DOHH2 (cell line): Measurements from ENCODE around the gene XKR8.

ENCODE experiments used
- H3F3A ChIP-seq: fragments of 200-600 bp; sonication (generic), shearing (Covaris generic); 2 replicates; pipeline ENCODE4 v1.6.0; 2016; ENCODE audit warnings: antibody characterized with exemption, mild to moderate bottlenecking; ENCODE audit not compliant: control insufficient read depth, insufficient read depth
- H3K27ac ChIP-seq: fragments of 200-600 bp; sonication (generic); 2 replicates; pipeline ENCODE4 v1.5.1; 2014; ENCODE audit warnings: low read depth, mild to moderate bottlenecking, low read length, moderate library complexity
- H3K27me3 ChIP-seq: fragments of 200-600 bp; sonication (generic); 2 replicates; pipeline ENCODE4 v1.6.1; 2014; ENCODE audit warnings: mild to moderate bottlenecking, low read length, mixed read lengths; ENCODE audit not compliant: control insufficient read depth
- H3K36me3 ChIP-seq: fragments of 200-600 bp; sonication (generic); 2 replicates; pipeline ENCODE4 v1.6.1; 2014; ENCODE audit warnings: mild to moderate bottlenecking, low read length, moderate library complexity, mixed read lengths; ENCODE audit not compliant: control insufficient read depth
- H3K4me1 ChIP-seq: fragments of 200-600 bp; sonication (generic); 2 replicates; pipeline ENCODE4 v1.6.1; 2014; ENCODE audit warnings: mild to moderate bottlenecking, low read length, mixed read lengths; ENCODE audit not compliant: control insufficient read depth
- H3K4me2 ChIP-seq: fragments of 200-600 bp; sonication (generic); 2 replicates; pipeline ENCODE4 v1.6.0; 2014; ENCODE audit warnings: mild to moderate bottlenecking, low read length, moderate library complexity
- H3K4me3 ChIP-seq: fragments of 200-600 bp; sonication (generic); 2 replicates; pipeline ENCODE4 v1.5.1; 2014; ENCODE audit warnings: mild to moderate bottlenecking, low read length, mixed read lengths
- H3K79me2 ChIP-seq: fragments of 200-600 bp; sonication (generic); 2 replicates; pipeline ENCODE4 v1.6.1; 2014; ENCODE audit warnings: mild to moderate bottlenecking, low read length, mixed read lengths; ENCODE audit not compliant: control insufficient read depth
- H3K9me2 ChIP-seq: fragments of 200-600 bp; sonication (generic); replicated peaks from 2 replicates; pipeline ENCODE4 v1.6.1; 2014; ENCODE audit warnings: mild to moderate bottlenecking, low read length, mixed read lengths; ENCODE audit not compliant: control insufficient read depth
- H3K9me3 ChIP-seq: fragments of 200-600 bp; sonication (generic); 2 replicates; pipeline ENCODE4 v1.6.1; 2014; ENCODE audit warnings: antibody characterized with exemption, low read length, mixed read lengths; ENCODE audit not compliant: control insufficient read depth, insufficient read depth
- H4K20me1 ChIP-seq: fragments of 200-600 bp; sonication (generic); 2 replicates; pipeline ENCODE4 v1.6.0; 2014; ENCODE audit warnings: low read depth, mild to moderate bottlenecking, antibody characterized with exemption, low read length, moderate library complexity; ENCODE audit not compliant: control insufficient read depth, insufficient read depth
- CTCF ChIP-seq: fragments of 200-600 bp; sonication (generic); IDR thresholded peaks from one replicate; pipeline ENCODE4 v1.5.1; 2014; ENCODE audit warnings: antibody characterized with exemption, mild to moderate bottlenecking, low read depth, low read length; ENCODE audit not compliant: poor library complexity, severe bottlenecking
- EZH2phosphoT487 ChIP-seq: fragments of 200-600 bp; sonication (generic); IDR thresholded peaks from 2 replicates; pipeline ENCODE4 v1.6.1; 2017; ENCODE audit warnings: borderline replicate concordance, mild to moderate bottlenecking, antibody characterized with exemption, low read length, moderate library complexity, mixed read lengths

The XKR8 gene

GRCh38 chr1:27979859-27980201 is 20.1 kb downstream of the XKR8 start:
- no peak overlapping the region for H3K27ac ChIP-seq
- H3K36me3 ChIP-seq = peaks cover 12% of the 10 kb centered on the region
- H3K4me1 ChIP-seq = no peaks in the 10 kb centered on the region
- H4K20me1 ChIP-seq = no peaks in the 10 kb centered on the region
- no peak overlapping the region for H3K4me2 ChIP-seq
- H3K27me3 ChIP-seq = no peaks in the 10 kb centered on the region
- no peaks in the 10 kb centered on the region for H3K79me2 ChIP-seq
- peak; percentile 3 for TF ChIP-seq CTCF
- no peak for TF ChIP-seq EZH2phosphoT487
- H3K4me3 ChIP-seq = no peak overlapping the region
- H3F3A ChIP-seq = peaks cover 19% of the 10 kb centered on the region
- H3K9me2 ChIP-seq = no peaks in the 10 kb centered on the region
- H3K9me3 ChIP-seq = no peaks in the 10 kb centered on the region

- Histone ChIP-seq H3K4me1 (no peaks in the 10 kb centered on the region), H3F3A (peaks cover 19% of the 10 kb centered on the region), H3K27ac (no peak overlapping the region), H3K9me2 (no peaks in the 10 kb centered on the region), H3K4me2 (no peak overlapping the region), H3K27me3 (no peaks in the 10 kb centered on the region), H3K9me3 (no peaks in the 10 kb centered on the region), H3K4me3 (no peak overlapping the region), H3K79me2 (no peaks in the 10 kb centered on the region), H3K36me3 (peaks cover 9% of the 10 kb centered on the region), H4K20me1 (no peaks in the 10 kb centered on the region)
- TF ChIP-seq EZH2phosphoT487 = no peak
- TF ChIP-seq CTCF = no peak
Observed at GRCh38 chr1:27980216-27980845, 20.6 kb downstream of the XKR8 start.

- Histone ChIP-seq H3K79me2 (no peaks in the 10 kb centered on the region), H3K4me3 (no peak overlapping the region), H3K27ac (no peak overlapping the region), H3K4me1 (no peaks in the 10 kb centered on the region), H3F3A (peaks cover 19% of the 10 kb centered on the region), H3K27me3 (no peaks in the 10 kb centered on the region), H3K4me2 (no peak overlapping the region), H4K20me1 (no peaks in the 10 kb centered on the region), H3K9me3 (no peaks in the 10 kb centered on the region), H3K36me3 (peaks cover 9% of the 10 kb centered on the region), H3K9me2 (no peaks in the 10 kb centered on the region)
- TF ChIP-seq CTCF (no peak), EZH2phosphoT487 (no peak)
Observed at GRCh38 chr1:27981145-27981544, 21.4 kb downstream of the XKR8 start.
